GM18507 (cell line): ENCODE measurements around the gene HOXA3.

Experiments
- DNase-seq: peaks from one replicate; pipeline ENCODE4 v3.0.0; 2011; ENCODE audit warnings: low read depth; ENCODE audit not compliant: insufficient read length; ENCODE audit errors: extremely low spot score
- FAIRE-seq: peaks from 2 replicates; lab custom pipeline; 2011; peaks lifted over from hg19 to GRCh38; lab: Jason Lieb, UNC

Gene HOXA3

GRCh38 chr7:27110186-27111031 lies 42.0 kb downstream of the HOXA3 start:
- no peak for DNase-seq
- no peak for FAIRE-seq

- DNase-seq (no peak), FAIRE-seq (no peak)
Measured at GRCh38 chr7:27109466-27110185, 42.8 kb downstream of the HOXA3 start.

DNA sequence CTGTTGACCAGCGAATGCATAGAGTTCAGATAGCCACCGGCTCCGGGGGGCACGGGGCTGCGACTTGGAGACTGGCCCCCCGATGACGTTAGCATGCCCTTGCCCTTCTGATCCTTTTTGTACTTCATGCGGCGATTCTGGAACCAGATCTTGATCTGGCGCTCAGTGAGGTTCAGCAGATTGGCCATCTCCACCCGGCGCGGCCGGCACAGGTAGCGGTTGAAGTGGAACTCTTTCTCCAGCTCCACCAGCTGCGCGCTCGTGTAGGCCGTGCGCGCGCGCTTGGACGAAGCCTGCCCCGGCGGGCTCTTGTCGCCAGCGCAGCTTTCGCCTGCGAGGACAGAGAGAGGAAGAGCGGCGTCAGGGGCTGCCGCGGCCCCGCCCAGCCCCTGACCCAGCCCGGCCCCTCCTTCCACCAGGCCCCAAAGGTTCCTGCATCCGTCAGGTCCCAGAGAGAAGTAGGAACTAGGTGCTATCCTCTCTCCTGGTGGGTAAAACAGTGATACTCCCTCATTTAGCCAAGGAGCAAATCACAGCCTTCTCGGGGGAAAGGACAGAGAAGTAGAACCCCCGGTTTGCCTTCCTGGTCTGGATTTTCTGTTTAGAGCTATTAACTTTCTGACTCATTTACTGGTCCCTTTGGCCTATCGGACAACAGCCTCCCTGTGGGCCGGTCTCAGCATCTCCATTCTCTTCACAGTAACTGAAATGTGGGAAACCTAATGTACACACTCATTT lies 43.8 kb downstream of the HOXA3 start:
- no peak for FAIRE-seq

GRCh38 chr7:27107391-27108381 lies 44.7 kb downstream of the HOXA3 start:
- FAIRE-seq (no peak), DNase-seq (no peak)

More for the DNA sequence above, 43.8 kb downstream of the HOXA3 start:
- DNase-seq: no peak

DNA sequence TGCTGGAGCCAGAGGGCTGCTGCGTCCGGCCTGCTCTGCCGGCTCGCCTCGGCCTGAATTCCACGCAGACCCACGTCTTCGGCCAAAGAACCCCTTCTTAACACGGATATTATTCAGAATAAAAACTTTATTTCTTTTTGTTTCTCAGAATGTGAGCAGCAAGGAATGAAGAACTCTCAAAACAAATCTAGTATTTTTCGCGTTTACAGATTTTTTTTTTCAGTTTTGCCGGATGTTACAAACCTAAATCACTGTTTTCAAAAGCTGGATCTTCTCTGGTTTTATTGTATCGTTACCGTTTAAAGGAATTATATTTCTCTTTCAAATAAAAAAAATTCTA lies 45.5 kb downstream of the HOXA3 start:
- FAIRE-seq: no peak
- DNase-seq: no peak

DNA sequence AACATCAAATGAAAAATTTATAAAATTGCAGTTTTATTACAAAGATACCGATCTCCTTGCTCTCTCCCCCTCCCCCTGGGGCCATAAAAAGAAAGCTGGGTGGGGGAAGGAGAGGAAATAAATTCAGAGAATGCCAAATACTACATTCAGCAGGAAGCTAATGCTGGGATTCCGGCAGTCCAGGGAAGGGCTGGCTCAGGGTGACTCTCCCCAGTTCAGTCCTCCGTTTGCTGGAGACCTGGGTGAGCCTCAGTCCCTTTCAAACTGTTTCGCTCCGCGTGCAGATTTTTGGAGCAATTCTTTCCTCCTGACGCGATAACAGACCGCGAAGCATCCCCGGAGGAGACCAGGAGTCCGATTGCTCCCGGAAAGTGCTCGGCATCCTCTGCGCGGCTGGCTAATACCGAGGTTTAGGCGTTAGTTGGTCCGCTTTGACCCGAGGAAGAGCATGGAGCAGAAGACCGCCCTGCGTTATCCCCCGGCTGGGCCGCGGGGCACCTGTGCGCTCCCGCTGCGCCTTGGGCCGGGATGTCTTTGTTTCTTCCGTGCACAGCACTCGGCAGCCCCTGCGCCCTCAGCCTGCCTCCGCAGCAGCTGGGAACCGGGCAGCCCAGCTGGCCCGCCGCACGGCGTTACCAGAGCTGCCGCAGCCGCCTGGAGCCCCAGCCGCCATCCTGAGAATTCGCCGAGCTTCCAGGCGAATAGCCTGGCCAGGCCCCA lies 46.0 kb downstream of the HOXA3 start:
- DNase-seq: no peak
- FAIRE-seq: no peak

- no peak for FAIRE-seq
- DNase-seq: no peak
Measured at GRCh38 chr7:27105301-27106031, 46.9 kb downstream of the HOXA3 start.

- FAIRE-seq (no peak), DNase-seq (no peak)
Measured at GRCh38 chr7:27104341-27105058, 47.9 kb downstream of the HOXA3 start.

DNA sequence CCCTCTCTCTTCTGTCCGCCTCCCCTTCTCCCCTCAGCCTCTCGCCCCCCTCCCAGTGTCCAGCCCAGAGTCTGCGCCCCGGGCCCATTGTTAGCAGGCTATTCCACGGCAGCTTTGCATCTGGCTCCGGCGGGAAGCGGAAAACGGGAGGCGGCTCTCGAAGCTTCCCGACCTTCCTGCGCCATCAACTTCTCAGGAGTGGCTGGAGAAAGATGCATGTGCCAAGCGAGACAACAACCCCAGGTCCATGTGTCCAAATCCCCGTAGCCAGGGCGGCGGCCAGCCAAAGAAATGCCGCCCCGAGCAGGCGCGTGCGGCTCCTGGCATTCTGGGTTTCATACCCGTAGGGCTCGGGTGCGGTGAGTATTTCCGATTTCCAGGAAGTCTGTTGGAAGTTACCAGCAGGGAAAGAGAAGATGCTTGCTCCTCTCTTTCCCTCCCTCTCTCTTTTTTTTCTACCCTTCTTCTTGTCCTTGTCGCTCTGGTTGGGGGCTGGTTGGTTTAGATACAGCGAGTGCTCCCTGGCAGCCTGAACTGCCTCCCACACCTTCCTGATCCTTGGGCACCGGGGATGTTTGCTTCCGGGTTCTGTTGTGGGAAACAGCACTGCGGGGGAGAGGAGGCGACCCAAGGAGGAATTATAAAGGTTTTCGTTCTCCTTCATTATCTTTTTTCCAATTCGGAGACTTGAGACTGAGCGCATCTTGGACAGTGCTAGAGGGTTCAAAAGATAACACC lies 48.7 kb downstream of the HOXA3 start:
- no peak for FAIRE-seq
- no peak for DNase-seq

DNA sequence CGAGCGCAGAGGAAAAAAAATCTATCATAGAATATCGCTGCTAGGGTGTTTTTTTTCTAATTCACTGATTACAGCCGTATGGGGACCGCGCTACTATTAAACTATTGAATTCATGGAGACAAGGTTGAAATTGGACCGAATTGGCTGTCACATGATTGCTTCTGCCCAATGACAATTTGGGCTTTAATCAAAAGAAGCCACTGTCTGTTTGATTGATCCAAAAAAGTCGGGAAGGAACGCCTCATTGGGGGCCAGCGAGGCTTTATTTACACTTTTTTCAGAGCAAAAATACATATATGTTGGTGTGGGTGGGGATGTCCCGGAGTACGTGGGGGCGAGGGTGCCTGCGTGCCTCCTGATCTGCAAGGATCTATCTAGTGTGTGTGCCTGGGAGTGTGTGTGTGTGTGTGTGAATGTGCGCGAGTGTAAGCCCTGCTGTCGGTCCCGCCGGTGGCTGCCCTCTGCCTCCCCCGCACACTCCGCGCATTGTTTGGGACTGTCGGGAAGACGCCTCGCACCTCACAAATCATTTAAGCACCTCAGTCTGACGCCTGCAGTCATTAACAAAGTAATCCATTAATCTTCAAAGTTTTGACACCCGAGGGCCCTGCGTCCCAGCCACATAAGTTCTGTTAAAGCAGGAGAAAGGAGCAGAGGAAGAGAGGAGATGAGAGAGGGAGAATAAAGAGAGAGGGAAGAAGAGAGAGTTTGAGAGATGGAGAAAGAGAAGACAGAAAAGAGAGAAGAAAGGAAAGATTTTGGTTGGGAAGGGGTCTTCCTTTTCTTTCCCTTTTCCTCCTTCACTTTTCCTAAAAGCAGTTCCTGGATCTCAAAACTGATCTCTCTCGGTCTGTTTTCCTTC lies 49.6 kb downstream of the HOXA3 start, which contains the start of gene HOXA2:
TSS of gene HOXA2 (minus strand) at position 103 of the 862 bp plus-strand sequence. CDS start 183 bp downstream, outside the sequence.
- DNase-seq: no peak
- FAIRE-seq: no peak

GRCh38 chr7:27101957-27102580 lies 50.3 kb downstream of the HOXA3 start:
- no peak for FAIRE-seq
- DNase-seq: no peak

DNA sequence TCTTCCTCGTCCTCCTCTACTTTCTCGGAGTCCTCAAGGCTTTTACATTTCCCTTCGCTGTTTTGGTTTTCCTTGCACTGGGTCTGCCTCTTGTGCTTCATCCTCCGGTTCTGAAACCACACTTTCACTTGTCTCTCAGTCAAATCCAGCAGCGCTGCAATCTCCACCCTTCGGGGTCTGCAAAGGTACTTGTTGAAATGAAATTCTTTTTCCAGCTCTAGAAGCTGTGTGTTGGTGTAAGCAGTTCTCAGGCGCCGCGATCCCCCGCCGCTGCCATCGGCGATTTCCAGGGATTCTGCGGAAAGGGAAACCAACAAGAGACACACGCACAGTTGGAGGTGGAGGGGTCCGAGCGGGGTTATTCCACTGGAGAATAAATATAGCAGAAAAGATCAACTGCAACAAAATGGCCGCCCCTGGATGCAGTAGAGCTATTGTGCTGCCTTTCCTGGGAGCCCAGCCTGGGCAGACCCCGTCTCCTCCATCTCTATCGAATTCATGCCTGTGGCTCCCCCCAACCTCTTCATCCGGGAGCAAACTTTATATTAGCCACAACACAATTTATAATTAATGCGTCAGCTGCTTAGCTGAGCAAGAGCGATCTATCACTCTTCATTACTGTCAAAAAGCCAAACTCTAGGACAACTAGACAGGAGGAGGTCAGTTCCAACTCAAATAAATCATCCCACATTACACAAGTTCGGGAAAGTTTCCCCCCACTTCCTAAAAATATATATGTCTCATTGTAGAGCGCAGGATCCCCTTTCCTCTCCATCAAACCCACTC lies 51.0 kb downstream of the HOXA3 start:
- no peak for DNase-seq
- no peak for FAIRE-seq

DNA sequence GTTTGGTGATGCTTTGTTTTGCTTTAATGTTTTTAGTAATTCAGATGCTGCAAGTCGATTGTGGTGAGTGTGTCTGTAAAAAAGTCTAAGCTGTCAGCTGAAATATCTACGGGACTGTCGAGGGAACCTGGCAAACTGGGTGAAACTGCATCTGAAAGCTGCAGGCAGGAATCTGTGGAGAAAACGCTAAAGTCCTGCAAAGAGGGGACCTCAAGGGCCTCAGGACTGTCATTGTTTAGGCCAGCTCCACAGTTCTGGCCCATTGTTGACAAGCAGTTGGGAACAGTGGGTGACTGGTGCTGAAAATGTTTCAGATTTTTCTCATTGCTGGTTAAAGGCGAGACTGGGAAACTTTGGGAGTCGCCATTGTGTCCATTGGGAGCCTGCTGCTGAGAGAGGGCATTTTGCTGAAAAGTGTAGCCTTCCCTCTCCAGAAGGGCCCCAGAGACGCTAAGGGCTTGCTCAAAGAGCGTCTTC lies 51.7 kb downstream of the HOXA3 start:
- FAIRE-seq: no peak
- no peak for DNase-seq
